Ramos (cell line): ENCODE measurements around the gene CASP7.

Source experiments
- in situ Hi-C: fragments of 300-500 bp; cut with MboI; formaldehyde crosslinking; loops from one replicate; pipeline ENCODE4 v1.14.3; 2022; ENCODE audit warnings: low sequenced_read_pairs; ENCODE audit not compliant: unreplicated experiment

The CASP7 gene

DNA sequence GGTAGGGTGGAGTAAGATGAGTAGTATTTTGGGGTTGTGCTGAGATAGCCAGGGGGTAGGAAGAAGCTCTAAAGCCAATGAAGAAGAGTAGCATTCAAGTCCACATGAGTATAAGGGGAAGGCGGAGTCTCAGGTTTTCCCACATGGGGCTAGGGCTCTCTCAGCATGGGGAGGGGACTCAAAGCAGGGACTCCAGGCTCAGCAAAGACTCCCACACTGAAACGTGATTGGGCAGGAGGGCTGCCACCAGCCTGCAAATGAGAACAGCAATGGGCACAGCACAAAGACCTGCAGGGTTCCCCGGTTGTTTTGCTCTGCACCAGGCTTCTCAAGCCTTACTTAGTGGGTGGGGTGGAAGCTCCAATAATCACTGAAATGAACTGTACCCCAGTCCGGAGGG lies 14.4 kb upstream of the CASP7 start:
- in situ Hi-C loops = no loop called here

- in situ Hi-C loops = no loop called here
Observed at GRCh38 chr10:113665806-113666354, 13.8 kb upstream of the CASP7 start.

- in situ Hi-C loops = no loop called here
Observed at GRCh38 chr10:113666682-113667252, 12.9 kb upstream of the CASP7 start.

- in situ Hi-C loops = no loop called here
Observed at GRCh38 chr10:113680190-113681111, 739 bp downstream of the CASP7 start.

DNA sequence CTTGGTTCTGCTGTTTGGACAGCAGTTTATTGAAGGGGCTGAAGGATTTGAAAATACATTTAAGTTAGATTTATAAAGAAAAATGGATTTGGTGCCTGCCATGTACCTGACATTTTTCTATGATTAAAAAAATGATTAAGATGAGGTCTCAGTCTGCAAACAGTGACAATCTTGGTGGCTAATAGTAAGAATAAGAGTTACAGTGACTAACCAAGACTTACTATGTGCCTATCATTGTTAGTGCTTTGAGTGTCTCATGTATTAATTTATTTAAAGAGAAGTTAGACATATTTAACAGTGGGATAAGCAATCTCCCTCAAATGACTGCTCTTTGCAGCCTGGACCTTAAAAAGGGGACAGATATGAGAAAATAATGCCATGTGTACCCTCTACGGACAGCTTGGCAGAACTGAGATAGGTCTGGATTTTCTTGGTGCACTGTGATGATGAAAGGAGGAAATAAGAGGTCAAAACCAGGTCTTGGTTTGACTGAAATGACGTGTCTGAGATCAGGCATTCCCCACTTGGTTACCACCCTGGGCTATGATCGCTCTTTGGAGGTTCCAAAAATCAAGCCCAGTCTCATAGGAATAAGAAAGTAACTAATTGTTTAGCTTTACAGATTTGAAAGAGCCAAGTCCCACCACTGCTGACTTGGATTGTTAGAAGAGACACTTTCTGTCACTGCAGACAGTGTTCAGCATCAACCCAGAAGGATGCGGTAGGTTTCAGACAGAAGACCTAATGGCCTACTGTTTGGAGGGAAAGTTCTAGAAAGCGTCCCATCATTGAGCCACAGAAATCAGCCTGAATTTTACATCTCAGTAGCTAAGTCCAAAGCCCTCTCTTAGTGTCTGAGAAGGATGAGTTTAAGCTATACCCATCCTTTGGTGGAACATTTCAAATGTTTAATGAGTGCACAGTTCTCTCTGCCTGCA lies 2.1 kb downstream of the CASP7 start:
- in situ Hi-C loops = no loop called here

- in situ Hi-C loops = no loop called here
Observed at GRCh38 chr10:113683300-113683699, 3.6 kb downstream of the CASP7 start.

DNA sequence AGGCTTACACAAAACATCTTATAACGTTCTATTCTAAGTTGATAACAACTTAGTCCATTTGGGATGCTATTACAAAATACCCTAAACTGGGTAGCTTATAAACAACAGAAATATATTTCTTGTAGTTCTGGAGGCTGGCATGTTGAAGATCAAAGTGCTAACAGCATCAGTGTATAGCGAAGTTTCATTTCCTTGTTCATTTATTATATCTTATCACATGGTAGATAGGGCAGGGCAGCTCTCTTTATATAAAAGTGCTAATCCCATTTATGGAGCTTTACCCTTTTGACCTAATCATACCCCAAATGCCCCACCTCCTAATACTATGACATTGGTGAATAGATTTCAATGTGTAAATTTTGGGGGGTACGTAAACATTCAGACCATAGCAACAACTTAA lies 6.3 kb downstream of the CASP7 start:
- in situ Hi-C loops = no loop called here

GRCh38 chr10:113687037-113687436 lies 7.3 kb downstream of the CASP7 start:
- in situ Hi-C loops = no loop called here

GRCh38 chr10:113689057-113689456 lies 9.3 kb downstream of the CASP7 start:
- in situ Hi-C loops = no loop called here

GRCh38 chr10:113689574-113689973 lies 9.9 kb downstream of the CASP7 start:
- in situ Hi-C loops = no loop called here

DNA sequence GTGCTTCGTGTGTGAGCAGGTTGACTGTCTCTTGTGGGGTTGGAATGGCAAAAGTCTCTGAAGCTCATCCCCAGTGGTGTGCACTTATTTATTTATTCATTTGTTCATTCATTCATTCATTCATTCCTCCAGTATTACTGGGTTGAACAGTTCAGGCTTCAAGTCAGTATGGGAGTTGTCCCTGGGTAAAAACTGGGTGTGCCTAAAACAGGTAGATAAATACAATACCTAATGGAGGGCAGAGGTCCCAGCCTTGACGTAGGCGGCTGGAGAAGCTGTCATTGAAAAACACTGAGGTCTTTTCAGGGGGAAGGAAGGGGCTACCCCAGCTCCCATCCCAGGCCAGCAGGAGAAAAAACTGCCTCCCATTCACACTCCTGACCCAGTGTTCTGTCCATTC lies 11.0 kb downstream of the CASP7 start:
- in situ Hi-C loops = no loop called here

DNA sequence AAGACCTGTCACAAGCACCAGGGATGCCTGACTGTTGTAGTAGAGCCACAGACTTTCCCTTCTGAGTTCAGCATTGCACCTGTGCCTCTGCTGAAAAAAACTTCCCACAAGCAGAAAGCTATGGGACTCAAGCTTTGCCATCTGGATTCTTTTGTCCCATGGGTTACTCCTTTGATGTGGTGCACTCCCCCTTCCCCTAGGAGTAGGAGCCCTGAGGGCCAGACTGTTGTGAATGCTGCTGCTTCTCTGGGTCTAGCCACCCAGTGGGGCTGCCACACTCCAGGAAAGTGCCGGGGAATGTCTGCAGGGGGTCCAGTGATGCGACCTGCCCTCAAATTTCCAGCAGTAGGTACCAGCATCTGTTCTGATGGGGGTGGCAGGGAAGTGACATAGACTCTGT lies 11.7 kb downstream of the CASP7 start:
- in situ Hi-C loops = no loop called here

- in situ Hi-C loops = no loop called here
Observed at GRCh38 chr10:113692271-113692670, 12.6 kb downstream of the CASP7 start.

GRCh38 chr10:113693348-113693747 lies 13.6 kb downstream of the CASP7 start:
- in situ Hi-C loops = no loop called here

GRCh38 chr10:113695691-113696090 lies 16.0 kb downstream of the CASP7 start:
- in situ Hi-C loops = no loop called here

GRCh38 chr10:113697595-113697994 lies 17.9 kb downstream of the CASP7 start:
- in situ Hi-C loops = no loop called here

DNA sequence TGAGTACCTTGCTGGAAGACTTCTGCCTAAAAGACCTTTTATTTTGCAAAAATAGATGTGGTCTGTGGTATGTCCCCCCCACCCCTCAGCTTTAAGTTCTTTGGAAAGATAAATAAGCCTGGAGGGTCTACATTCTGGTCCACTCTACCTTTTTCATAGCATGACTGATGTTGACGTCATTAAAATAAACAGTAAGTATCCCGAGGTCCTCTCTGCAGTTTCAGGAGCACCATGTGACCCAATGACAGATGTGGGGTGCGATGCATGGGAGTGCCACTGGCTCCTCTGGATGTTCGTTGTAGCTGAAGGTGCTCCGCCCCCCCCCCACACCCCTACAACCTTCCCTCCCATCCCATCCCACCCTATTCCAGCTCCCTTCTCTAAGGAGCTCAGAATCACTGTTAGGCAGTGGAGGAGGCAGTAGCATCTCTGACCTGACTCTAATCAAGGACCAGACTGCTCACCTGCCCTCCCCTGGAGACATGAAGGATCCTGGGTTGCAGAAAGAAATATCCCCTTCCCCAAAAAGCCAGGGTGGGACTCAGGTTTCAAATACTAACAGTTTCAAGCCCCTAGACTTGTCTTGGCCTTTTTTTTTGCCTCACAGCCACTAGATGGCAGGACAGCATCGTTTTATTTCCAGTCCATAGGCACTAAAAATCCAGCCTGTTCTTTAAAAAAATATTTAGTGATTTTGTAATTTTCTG lies 25.1 kb downstream of the CASP7 start:
- in situ Hi-C loops = loop anchor here (10.0 kb wide), 1 partner anchor 400 kb away; no protein-coding TSS in a partner anchor

- in situ Hi-C loops = loop anchor here (10.0 kb wide), 1 partner anchor 400 kb away; no protein-coding TSS in a partner anchor
Observed at GRCh38 chr10:113705344-113705652, 25.6 kb downstream of the CASP7 start.

- in situ Hi-C loops = loop anchor here (10.0 kb wide), 1 partner anchor 398 kb away; no protein-coding TSS in a partner anchor
Observed at GRCh38 chr10:113706623-113707022, 26.9 kb downstream of the CASP7 start.

DNA sequence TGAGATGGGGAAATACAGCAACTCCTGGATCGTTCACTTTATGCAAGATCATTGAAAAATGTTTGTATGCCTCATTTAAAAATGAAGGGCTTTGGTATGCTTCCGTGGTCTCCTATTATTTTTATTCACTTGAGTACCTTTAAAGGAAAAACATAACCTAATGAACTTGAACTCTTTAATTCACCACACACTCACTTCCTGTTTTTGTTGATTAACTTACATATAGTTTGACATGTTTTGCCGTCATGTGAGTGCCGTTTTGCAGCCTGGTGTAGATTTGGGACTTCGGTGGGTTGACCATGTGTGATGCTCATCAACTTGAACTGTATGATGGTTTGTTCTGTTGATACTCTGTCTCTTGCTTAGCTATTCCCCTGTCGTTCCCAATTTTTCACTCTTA lies 28.9 kb downstream of the CASP7 start:
- in situ Hi-C loops = loop anchor here (10.0 kb wide), 1 partner anchor 396 kb away; no protein-coding TSS in a partner anchor
